Endothelial cell of umbilical vein (primary cell): ENCODE data around the gene VIM. TPM values are rescaled to one million over a fixed set of nuclear protein-coding genes. Genes with fewer than 3 reads are reported as not detected.

ENCODE experiments used
- BruUV-seq: library from RNA; stranded (reverse); fragments of 400-500 nt; replicated peaks from 2 replicates; lab custom pipeline; 2021; lab: Mats Ljungman, UMichigan
- CTCF ChIA-PET: fragments of 300-600, 350-600 bp; sonication (Branson Sonifier 250); formaldehyde crosslinking; loops from one replicate; lab custom pipeline; 2021; ENCODE audit warnings: antibody characterized with exemption, inconsistent platforms; lab: Charles Lee
- POLR2A ChIA-PET: fragments of 300-600, 350-600 bp; sonication (Branson Sonifier 250); formaldehyde crosslinking; loops from one replicate; lab custom pipeline; 2021; ENCODE audit warnings: antibody characterized with exemption, inconsistent platforms; lab: Charles Lee
- DNase-seq: peaks from one replicate; pipeline ENCODE4 v3.0.0-alpha.2; 2011; ENCODE audit warnings: low read depth, low spot score
- FAIRE-seq: peaks from 2 replicates; lab custom pipeline; 2011; peaks lifted over from hg19 to GRCh38; lab: Jason Lieb, UNC
- H2AFZ ChIP-seq: 2 replicates; pipeline ENCODE4 v1.6.0; 2012; ENCODE audit warnings: low read depth, low read length, control low read depth, inconsistent platforms
- H3K27ac ChIP-seq: 2 replicates; pipeline ENCODE4 v1.5.1; 2011; ENCODE audit warnings: low read depth, mild to moderate bottlenecking, control low read depth, low read length, moderate library complexity; ENCODE audit not compliant: insufficient read depth
- H3K27me3 ChIP-seq, 2 experiments: 2 replicates each; pipeline versions ENCODE4 v1.6.0 to v1.6.1; 2011; ENCODE audit warnings: low read length in 2 of 2, mixed read lengths in 1 of 2; ENCODE audit not compliant: control insufficient read depth in 2 of 2, insufficient read depth in 2 of 2
- H3K36me3 ChIP-seq, 2 experiments: 2 replicates in 1 of 2; 3 replicates in 1 of 2; pipeline ENCODE4 v1.5.1; 2011; ENCODE audit warnings: low read length in 2 of 2, mild to moderate bottlenecking in 1 of 2, moderate library complexity in 1 of 2; ENCODE audit not compliant: control insufficient read depth in 2 of 2, insufficient read depth in 2 of 2; ENCODE audit errors: extremely low read depth in 1 of 2
- H3K4me1 ChIP-seq: 3 replicates; pipeline ENCODE4 v1.5.1; 2011; ENCODE audit warnings: mild to moderate bottlenecking, low read length; ENCODE audit not compliant: control insufficient read depth, insufficient read depth; ENCODE audit errors: extremely low read depth
- H3K4me2 ChIP-seq: 2 replicates; pipeline ENCODE4 v1.6.1; 2011; ENCODE audit warnings: low read length, control low read depth, mixed read lengths; ENCODE audit not compliant: insufficient read depth
- H3K4me3 ChIP-seq, 3 experiments: fragments of 200-600 bp in 1 of 3; sonication (generic), shearing (Covaris generic) in 1 of 3; replicated peaks in 1 of 3; 2 replicates each; pipeline ENCODE4 v1.5.1; 2011 to 2016; ENCODE audit warnings: control low read depth in 3 of 3, low read length in 3 of 3, mild to moderate bottlenecking in 2 of 3, inconsistent platforms in 1 of 3, low read depth in 1 of 3, moderate library complexity in 1 of 3; ENCODE audit not compliant: insufficient read depth in 1 of 3
- H3K79me2 ChIP-seq: 2 replicates; pipeline ENCODE4 v1.6.0; 2012; ENCODE audit warnings: low read length, inconsistent platforms; ENCODE audit not compliant: control insufficient read depth, insufficient read depth
- H3K9ac ChIP-seq: replicated peaks from 2 replicates; pipeline ENCODE3; 2011; ENCODE audit warnings: low read length, control low read depth; ENCODE audit not compliant: insufficient read depth; ENCODE audit errors: extremely low read depth
- H3K9me1 ChIP-seq: replicated peaks from 3 replicates; pipeline ENCODE4 v1.6.0; 2011; ENCODE audit warnings: mild to moderate bottlenecking, low read length; ENCODE audit not compliant: control insufficient read depth, insufficient read depth; ENCODE audit errors: extremely low read depth
- H3K9me3 ChIP-seq: replicated peaks from 2 replicates; pipeline ENCODE4 v1.5.1; 2012; ENCODE audit warnings: low read length, inconsistent platforms; ENCODE audit not compliant: control insufficient read depth, insufficient read depth
- H4K20me1 ChIP-seq: replicated peaks from 2 replicates; pipeline ENCODE3; 2011; ENCODE audit warnings: mild to moderate bottlenecking, low read length; ENCODE audit not compliant: control insufficient read depth, insufficient read depth; ENCODE audit errors: extremely low read depth
- EZH2 ChIP-seq: IDR thresholded peaks from 2 replicates; pipeline ENCODE4 v1.6.1; 2012; ENCODE audit warnings: borderline replicate concordance, low read depth, mild to moderate bottlenecking, moderate library complexity, low read length, inconsistent platforms; ENCODE audit not compliant: severe bottlenecking
- FOS ChIP-seq: IDR thresholded peaks from 2 replicates; pipeline ENCODE4 v1.6.1; 2011; ENCODE audit warnings: mild to moderate bottlenecking, low read length, moderate library complexity, borderline replicate concordance; ENCODE audit not compliant: insufficient read depth
- GATA2 ChIP-seq: IDR thresholded peaks from 2 replicates; pipeline ENCODE4 v1.7.0; 2011; ENCODE audit warnings: low read depth, mild to moderate bottlenecking, moderate library complexity, mixed read lengths, low read length; ENCODE audit not compliant: insufficient read length, insufficient read depth
- JUN ChIP-seq: IDR thresholded peaks from 2 replicates; pipeline ENCODE4 v1.6.1; 2011; ENCODE audit warnings: borderline replicate concordance, low read depth; ENCODE audit not compliant: insufficient read length, insufficient read depth
- MYC ChIP-seq: IDR thresholded peaks from one replicate; pipeline ENCODE4 v1.6.1; 2011; ENCODE audit warnings: mild to moderate bottlenecking, low read depth, low read length
- POLR2A ChIP-seq: IDR thresholded peaks from 2 replicates; pipeline ENCODE4 v1.6.1; 2012; ENCODE audit warnings: low read depth, mild to moderate bottlenecking, control low read depth, low read length
- POLR2AphosphoS5 ChIP-seq: IDR thresholded peaks from 2 replicates; pipeline ENCODE4 v1.6.1; 2012; ENCODE audit warnings: low read depth, mild to moderate bottlenecking, control low read depth, low read length, moderate library complexity; ENCODE audit not compliant: insufficient read depth
- dilution Hi-C: fragments of 300-500 bp; cut with MboI; formaldehyde crosslinking; loops from one replicate; pipeline ENCODE4 v1.15.0; 2019; ENCODE audit warnings: low sequenced_read_pairs; ENCODE audit not compliant: extremely low pct_ligation_motif_present
- intact Hi-C: fragments of 100-400 bp; cut with micrococcal nuclease; formaldehyde crosslinking; loops from one replicate; pipeline ENCODE4 v1.10.0; 2022
- polyA plus RNA-seq, 4 experiments: library from polyadenylated mRNA; depleted of rRNA in 3 of 4; stranded (reverse) in 3 of 4; unstranded in 1 of 4; fragments of >200 nt; gene quantifications; 2 replicates each; pipeline versions ENCODE4 v1.2.1 to v1.2.3, GENCODE V29; 2011 to 2012; ENCODE audit warnings: missing spikeins in 1 of 4
- total RNA-seq: library from RNA; stranded (reverse); gene quantifications from 2 replicates; pipeline ENCODE4 v1.2.3, GENCODE V29; 2021
- TF ChIP-seq, protein P1 (sequence below), 2 donors: IDR thresholded peaks; 1 replicate in 1 of 2; 2 replicates in 1 of 2; pipeline ENCODE4 v1.5.1; 2011; ENCODE audit warnings: low read length in 2 of 2, mild to moderate bottlenecking in 2 of 2, moderate library complexity in 2 of 2, control low read depth in 1 of 2, inconsistent platforms in 1 of 2, low read depth in 1 of 2; ENCODE audit not compliant: insufficient read depth in 1 of 2; ENCODE audit errors: extremely low read depth in 1 of 2
- TF ChIP-seq, protein P2 (sequence below): IDR thresholded peaks from 2 replicates; pipeline ENCODE4 v1.6.1; 2011; ENCODE audit not compliant: insufficient read depth, insufficient read length

Gene VIM
- total and polyA plus RNA-seq, 2 donors (not counting 3 experiments of a cell fraction or from before 2014, with no cell fraction given) = 5,699 to 5,781 TPM

DNA sequence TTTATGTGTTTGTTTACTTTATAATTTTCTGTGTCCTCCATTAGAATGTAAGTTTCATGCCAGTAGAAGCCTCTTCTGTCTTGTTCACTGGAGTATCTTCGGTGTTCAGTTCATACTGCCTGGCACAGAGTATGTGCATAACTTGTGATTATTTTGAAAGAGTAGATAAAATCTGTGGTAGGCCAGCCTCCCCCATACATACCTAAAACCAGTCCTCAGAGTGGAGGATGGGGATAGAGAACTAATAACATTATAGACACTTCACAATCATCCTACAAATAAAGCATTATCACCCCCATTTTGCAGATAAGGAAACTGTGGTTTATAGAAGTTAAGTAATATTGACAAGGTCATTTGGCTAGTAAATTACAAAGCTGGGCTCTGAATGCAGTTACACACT, 28.0 kb downstream of the VIM start:
- ChIA-PET POLR2A (interaction anchor here (0.7 kb wide), 1 partner anchor 364 kb away, joined by 3 read pairs; no protein-coding TSS in a partner anchor), CTCF (interaction anchor here (1.0 to 1.8 kb wide), 8 partner anchors 18 to 1353 kb away, joined by 3 to 16 read pairs (median 4); no protein-coding TSS in a partner anchor)
- Histone ChIP-seq H3K27me3 (no peaks in the 10 kb centered on the region), H4K20me1 (no peaks in the 10 kb centered on the region), H3K9ac (no peak overlapping the region), H3K4me3 (no peak overlapping the region), H3K79me2 (no peaks in the 10 kb centered on the region), H3K36me3 (no peaks in the 10 kb centered on the region), H3K9me3 (no peaks in the 10 kb centered on the region), H3K9me1 (no peaks in the 10 kb centered on the region), H3K4me1 (peaks cover 4% of the 10 kb centered on the region), H3K27ac (no peak overlapping the region), H3K4me2 (no peak overlapping the region), H2AFZ (no peak overlapping the region)
- no TSS peak for BruUV-seq
- dilution Hi-C loops = no loop called here
- no peak for DNase-seq
- intact Hi-C loops = loop anchor here (2.0 to 10.0 kb wide), 2 partner anchors 403 to 1351 kb away; no protein-coding TSS in a partner anchor
- TF ChIP-seq GATA2 (no peak), MYC (no peak), POLR2A (no peak), EZH2 (no peak), POLR2AphosphoS5 (no peak), JUN (no peak), FOS (no peak)
- TF ChIP-seq, protein P1, sequence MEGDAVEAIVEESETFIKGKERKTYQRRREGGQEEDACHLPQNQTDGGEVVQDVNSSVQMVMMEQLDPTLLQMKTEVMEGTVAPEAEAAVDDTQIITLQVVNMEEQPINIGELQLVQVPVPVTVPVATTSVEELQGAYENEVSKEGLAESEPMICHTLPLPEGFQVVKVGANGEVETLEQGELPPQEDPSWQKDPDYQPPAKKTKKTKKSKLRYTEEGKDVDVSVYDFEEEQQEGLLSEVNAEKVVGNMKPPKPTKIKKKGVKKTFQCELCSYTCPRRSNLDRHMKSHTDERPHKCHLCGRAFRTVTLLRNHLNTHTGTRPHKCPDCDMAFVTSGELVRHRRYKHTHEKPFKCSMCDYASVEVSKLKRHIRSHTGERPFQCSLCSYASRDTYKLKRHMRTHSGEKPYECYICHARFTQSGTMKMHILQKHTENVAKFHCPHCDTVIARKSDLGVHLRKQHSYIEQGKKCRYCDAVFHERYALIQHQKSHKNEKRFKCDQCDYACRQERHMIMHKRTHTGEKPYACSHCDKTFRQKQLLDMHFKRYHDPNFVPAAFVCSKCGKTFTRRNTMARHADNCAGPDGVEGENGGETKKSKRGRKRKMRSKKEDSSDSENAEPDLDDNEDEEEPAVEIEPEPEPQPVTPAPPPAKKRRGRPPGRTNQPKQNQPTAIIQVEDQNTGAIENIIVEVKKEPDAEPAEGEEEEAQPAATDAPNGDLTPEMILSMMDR (IDR thresholded peaks at IDR 0.05; ENCODE audit: extremely low read depth in 1 of 2, insufficient read depth in 1 of 2, low read depth in 1 of 2, low read length in 2 of 2) = no peak
- TF ChIP-seq, protein P2, sequence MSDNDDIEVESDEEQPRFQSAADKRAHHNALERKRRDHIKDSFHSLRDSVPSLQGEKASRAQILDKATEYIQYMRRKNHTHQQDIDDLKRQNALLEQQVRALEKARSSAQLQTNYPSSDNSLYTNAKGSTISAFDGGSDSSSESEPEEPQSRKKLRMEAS = no peak
- FAIRE-seq = no peak
